ENCODE data around the gene TOM1L1.

TOM1L1 gene

GRCh38 chr17:54907376-54907775 is 6.7 kb downstream of the TOM1L1 start:
- Mint-ChIP-seq H3K36me3 (ENCODE audit: low read depth) (no peaks in the 10 kb centered on the region), H3K27me3 (ENCODE audit: low read depth) (no peaks in the 10 kb centered on the region), H3K27ac (no peak overlapping the region), H3K9me3 (no peaks in the 10 kb centered on the region), H3K4me1 (ENCODE audit: low read depth) (no peaks in the 10 kb centered on the region), H3K4me3 (no peak overlapping the region)

- Mint-ChIP-seq H3K9me3 (no peaks in the 10 kb centered on the region), H3K27me3 (ENCODE audit: low read depth) (no peaks in the 10 kb centered on the region), H3K36me3 (ENCODE audit: low read depth) (no peaks in the 10 kb centered on the region), H3K27ac (no peak overlapping the region), H3K4me3 (no peak overlapping the region), H3K4me1 (ENCODE audit: low read depth) (no peaks in the 10 kb centered on the region)
Measured at GRCh38 chr17:54909766-54910165, 9.1 kb downstream of the TOM1L1 start.

GRCh38 chr17:54916721-54917120 is 16.1 kb downstream of the TOM1L1 start:
- Mint-ChIP-seq H3K27me3 (ENCODE audit: low read depth) (no peaks in the 10 kb centered on the region), H3K36me3 (ENCODE audit: low read depth) (no peaks in the 10 kb centered on the region), H3K27ac (no peak overlapping the region), H3K9me3 (peaks cover 11% of the 10 kb centered on the region), H3K4me3 (no peak overlapping the region), H3K4me1 (ENCODE audit: low read depth) (no peaks in the 10 kb centered on the region)

GRCh38 chr17:54919425-54919824 is 18.8 kb downstream of the TOM1L1 start:
- Mint-ChIP-seq H3K36me3 (ENCODE audit: low read depth) (no peaks in the 10 kb centered on the region), H3K27me3 (ENCODE audit: low read depth) (no peaks in the 10 kb centered on the region), H3K4me1 (ENCODE audit: low read depth) (no peaks in the 10 kb centered on the region), H3K27ac (no peak overlapping the region), H3K4me3 (no peak overlapping the region), H3K9me3 (peaks cover 11% of the 10 kb centered on the region)

GRCh38 chr17:54920819-54921218 is 20.2 kb downstream of the TOM1L1 start:
- Mint-ChIP-seq H3K27ac (no peak overlapping the region), H3K27me3 (ENCODE audit: low read depth) (no peaks in the 10 kb centered on the region), H3K9me3 (peaks cover 11% of the 10 kb centered on the region), H3K4me3 (no peak overlapping the region), H3K4me1 (ENCODE audit: low read depth) (no peaks in the 10 kb centered on the region), H3K36me3 (ENCODE audit: low read depth) (no peaks in the 10 kb centered on the region)

GRCh38 chr17:54924405-54924804 is 23.8 kb downstream of the TOM1L1 start:
- Mint-ChIP-seq H3K4me3 (no peak overlapping the region), H3K9me3 (no peaks in the 10 kb centered on the region), H3K36me3 (ENCODE audit: low read depth) (no peaks in the 10 kb centered on the region), H3K27me3 (ENCODE audit: low read depth) (no peaks in the 10 kb centered on the region), H3K27ac (no peak overlapping the region), H3K4me1 (ENCODE audit: low read depth) (no peaks in the 10 kb centered on the region)

- Mint-ChIP-seq H3K4me3 (no peak overlapping the region), H3K36me3 (ENCODE audit: low read depth) (no peaks in the 10 kb centered on the region), H3K27me3 (ENCODE audit: low read depth) (no peaks in the 10 kb centered on the region)
Measured at GRCh38 chr17:54927525-54927924, 26.9 kb downstream of the TOM1L1 start.

GRCh38 chr17:54932711-54933110 is 32.1 kb downstream of the TOM1L1 start:
- Mint-ChIP-seq H3K27me3 (ENCODE audit: low read depth) (no peaks in the 10 kb centered on the region), H3K9me3 (no peaks in the 10 kb centered on the region), H3K27ac (no peak overlapping the region), H3K36me3 (ENCODE audit: low read depth) (no peaks in the 10 kb centered on the region), H3K4me1 (ENCODE audit: low read depth) (no peaks in the 10 kb centered on the region), H3K4me3 (no peak overlapping the region)

More at GRCh38 chr17:54927525-54927924, 26.9 kb downstream of the TOM1L1 start:
- Mint-ChIP-seq H3K27ac (no peak overlapping the region), H3K9me3 (no peaks in the 10 kb centered on the region), H3K4me1 (ENCODE audit: low read depth) (no peaks in the 10 kb centered on the region)

- H3K9me3 Mint-ChIP-seq = no peaks in the 10 kb centered on the region
- no peak overlapping the region for H3K4me3 Mint-ChIP-seq
- H3K27ac Mint-ChIP-seq = no peak overlapping the region
- no peaks in the 10 kb centered on the region for H3K4me1 Mint-ChIP-seq (ENCODE audit: low read depth)
- H3K27me3 Mint-ChIP-seq (ENCODE audit: low read depth) = no peaks in the 10 kb centered on the region
- H3K36me3 Mint-ChIP-seq (ENCODE audit: low read depth) = no peaks in the 10 kb centered on the region
Measured at GRCh38 chr17:54933921-54934320, 33.3 kb downstream of the TOM1L1 start.

GRCh38 chr17:54935471-54935870 is 34.8 kb downstream of the TOM1L1 start:
- no peaks in the 10 kb centered on the region for H3K27me3 Mint-ChIP-seq (ENCODE audit: low read depth)

GRCh38 chr17:54937018-54937417 is 36.4 kb downstream of the TOM1L1 start:
- no peaks in the 10 kb centered on the region for H3K9me3 Mint-ChIP-seq
- H3K36me3 Mint-ChIP-seq (ENCODE audit: low read depth) = no peaks in the 10 kb centered on the region

More at GRCh38 chr17:54935471-54935870, 34.8 kb downstream of the TOM1L1 start:
- no peak overlapping the region for H3K27ac Mint-ChIP-seq
- H3K4me1 Mint-ChIP-seq (ENCODE audit: low read depth) = no peaks in the 10 kb centered on the region
- H3K9me3 Mint-ChIP-seq = no peaks in the 10 kb centered on the region
- H3K4me3 Mint-ChIP-seq = no peak overlapping the region
- H3K36me3 Mint-ChIP-seq (ENCODE audit: low read depth) = no peaks in the 10 kb centered on the region

GRCh38 chr17:54937426-54937825 is 36.8 kb downstream of the TOM1L1 start:
- H3K4me3 Mint-ChIP-seq = no peak overlapping the region
- no peaks in the 10 kb centered on the region for H3K27me3 Mint-ChIP-seq (ENCODE audit: low read depth)
- H3K4me1 Mint-ChIP-seq (ENCODE audit: low read depth) = no peaks in the 10 kb centered on the region

More at GRCh38 chr17:54937018-54937417, 36.4 kb downstream of the TOM1L1 start:
- H3K4me1 Mint-ChIP-seq (ENCODE audit: low read depth) = no peaks in the 10 kb centered on the region
- H3K27me3 Mint-ChIP-seq (ENCODE audit: low read depth) = no peaks in the 10 kb centered on the region
- H3K4me3 Mint-ChIP-seq = no peak overlapping the region
- H3K27ac Mint-ChIP-seq = no peak overlapping the region

GRCh38 chr17:54941285-54941684 is 40.6 kb downstream of the TOM1L1 start:
- H3K4me3 Mint-ChIP-seq = no peak overlapping the region
- H3K36me3 Mint-ChIP-seq (ENCODE audit: low read depth) = no peaks in the 10 kb centered on the region
- no peak overlapping the region for H3K27ac Mint-ChIP-seq

More at GRCh38 chr17:54937426-54937825, 36.8 kb downstream of the TOM1L1 start:
- Mint-ChIP-seq H3K27ac (no peak overlapping the region), H3K9me3 (no peaks in the 10 kb centered on the region), H3K36me3 (ENCODE audit: low read depth) (no peaks in the 10 kb centered on the region)

GRCh38 chr17:54944796-54945195 is 44.1 kb downstream of the TOM1L1 start:
- Mint-ChIP-seq H3K27me3 (ENCODE audit: low read depth) (no peaks in the 10 kb centered on the region), H3K36me3 (ENCODE audit: low read depth) (no peaks in the 10 kb centered on the region), H3K4me3 (no peak overlapping the region), H3K4me1 (ENCODE audit: low read depth) (peaks cover 1% of the 10 kb centered on the region), H3K27ac (no peak overlapping the region), H3K9me3 (no peaks in the 10 kb centered on the region)

More at GRCh38 chr17:54941285-54941684, 40.6 kb downstream of the TOM1L1 start:
- no peaks in the 10 kb centered on the region for H3K9me3 Mint-ChIP-seq
- no peaks in the 10 kb centered on the region for H3K27me3 Mint-ChIP-seq (ENCODE audit: low read depth)
- no peaks in the 10 kb centered on the region for H3K4me1 Mint-ChIP-seq (ENCODE audit: low read depth)

GRCh38 chr17:54945231-54945630 is 44.6 kb downstream of the TOM1L1 start:
- Mint-ChIP-seq H3K4me1 (ENCODE audit: low read depth) (peaks cover 1% of the 10 kb centered on the region), H3K36me3 (ENCODE audit: low read depth) (no peaks in the 10 kb centered on the region), H3K4me3 (no peak overlapping the region), H3K27ac (no peak overlapping the region), H3K9me3 (no peaks in the 10 kb centered on the region), H3K27me3 (ENCODE audit: low read depth) (no peaks in the 10 kb centered on the region)

GRCh38 chr17:54945671-54946070 is 45.0 kb downstream of the TOM1L1 start:
- no peaks in the 10 kb centered on the region for H3K9me3 Mint-ChIP-seq
- H3K4me1 Mint-ChIP-seq (ENCODE audit: low read depth) = peaks cover 1% of the 10 kb centered on the region
- no peak overlapping the region for H3K27ac Mint-ChIP-seq
- H3K27me3 Mint-ChIP-seq (ENCODE audit: low read depth) = no peaks in the 10 kb centered on the region
- no peak overlapping the region for H3K4me3 Mint-ChIP-seq
- no peaks in the 10 kb centered on the region for H3K36me3 Mint-ChIP-seq (ENCODE audit: low read depth)

Measured in T-helper 1 cell treated with Interleukin-12 subunit alpha and Interleukin-12 subunit beta and Interleukin-4 antibody, amounts not matched to agents 30 μg/mL and 1 μg/mL, for 36 hours (primary cell).